Naive B cell (primary cell): ENCODE results near the gene TAS1R3. TPM values are rescaled to one million over a fixed set of nuclear protein-coding genes. Genes with fewer than 3 reads are reported as not detected.

Source experiments
- ATAC-seq, 2 donors: fragments of 150-1000 bp; cut with Tn5 transposase; 2 replicates each; pipeline ENCODE4 v1.10.0; 2021; ENCODE audit warnings: low read depth in 2 of 2, mild to moderate bottlenecking in 2 of 2, moderate library complexity in 2 of 2
- DNase-seq: peaks from one replicate; pipeline ENCODE4 v3.0.0; 2022
- H3K27ac Mint-ChIP-seq, 6 donors: one replicate each; pipeline ENCODE4 v1.8.0; 2020 to 2022; ENCODE audit warnings: mild to moderate bottlenecking in 6 of 6, mixed read lengths in 6 of 6, moderate library complexity in 5 of 6, inconsistent platforms in 2 of 6
- H3K27me3 Mint-ChIP-seq, 3 donors: one replicate each; pipeline ENCODE4 v1.8.0; 2021 to 2022; ENCODE audit warnings: mixed read lengths in 3 of 3, mild to moderate bottlenecking in 1 of 3
- H3K36me3 Mint-ChIP-seq, 2 donors: one replicate each; pipeline ENCODE4 v1.8.0; 2020 to 2022; ENCODE audit warnings: mixed read lengths in 2 of 2, inconsistent platforms in 1 of 2, mild to moderate bottlenecking in 1 of 2
- H3K4me1 Mint-ChIP-seq, 3 donors: one replicate each; pipeline ENCODE4 v1.8.0; 2020 to 2022; ENCODE audit warnings: mixed read lengths in 3 of 3, inconsistent platforms in 1 of 3, mild to moderate bottlenecking in 1 of 3, moderate library complexity in 1 of 3
- H3K4me3 Mint-ChIP-seq, 8 donors: one replicate each; pipeline ENCODE4 v1.8.0; 2020 to 2022; ENCODE audit warnings: mild to moderate bottlenecking in 8 of 8, mixed read lengths in 8 of 8, moderate library complexity in 8 of 8, inconsistent platforms in 2 of 8
- H3K9me3 Mint-ChIP-seq, 7 donors: one replicate each; pipeline ENCODE4 v1.8.0; 2020 to 2022; ENCODE audit warnings: mixed read lengths in 7 of 7, mild to moderate bottlenecking in 5 of 7, inconsistent platforms in 2 of 7, moderate library complexity in 1 of 7
- polyA plus RNA-seq, 6 donors: library from polyadenylated mRNA; unstranded; fragments of 300-500 nt; fragmentation: Illumina TruSeq; gene quantifications; one replicate each; pipeline ENCODE4 v1.2.3, GENCODE V29; 2021; ENCODE audit warnings: low read depth in 6 of 6

The TAS1R3 gene
- polyA plus RNA-seq, 6 donors from 2014 or later: 0.28 to 0.44 (median 0.31) TPM; not detected in 3

DNA sequence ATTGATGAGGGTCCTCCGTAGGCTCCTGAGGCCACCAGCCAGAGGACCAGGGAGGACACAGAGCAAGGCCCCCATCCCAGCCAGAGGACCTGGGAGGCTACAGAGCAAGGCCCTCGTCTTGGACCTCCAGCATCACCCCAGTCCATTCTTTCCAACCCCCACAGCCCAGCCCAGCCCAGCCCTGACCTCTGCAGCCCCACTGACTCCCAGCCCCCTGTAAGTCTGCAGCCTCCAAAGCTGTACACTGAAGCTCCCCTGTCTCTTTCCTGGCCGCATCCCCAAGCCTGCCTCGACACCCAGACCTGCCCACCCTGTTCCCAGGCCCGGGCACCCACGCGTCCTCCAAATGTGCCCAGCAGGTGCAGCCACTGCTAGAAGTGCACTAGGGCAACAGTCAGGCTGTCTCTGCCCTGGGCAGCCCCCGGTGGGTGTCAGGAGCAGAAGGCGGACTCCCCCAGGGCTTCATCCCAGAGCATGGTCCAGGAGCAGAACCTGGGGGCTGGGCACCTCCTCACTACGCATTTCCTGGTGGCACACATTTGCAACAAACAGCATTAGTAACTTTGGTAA is 16.0 kb downstream of the TAS1R3 start:
- no peaks in the 10 kb centered on the region for H3K36me3 Mint-ChIP-seq
- DNase-seq: no peak
- H3K4me3 Mint-ChIP-seq: peak overlapping the region in 7 of 8 donors; percentile 49 to 86 (median 76)
- peaks cover 6 to 19% (median 14%) of the 10 kb centered on the region in 3 donors for H3K4me1 Mint-ChIP-seq
- peaks cover 0 to 2% (median 0%) of the 10 kb centered on the region in 3 donors for H3K27me3 Mint-ChIP-seq
- H3K9me3 Mint-ChIP-seq: no peaks in the 10 kb centered on the region
- ATAC-seq: no peak
- peak overlapping the region in 1 of 6 donors; percentile 64 for H3K27ac Mint-ChIP-seq

DNA sequence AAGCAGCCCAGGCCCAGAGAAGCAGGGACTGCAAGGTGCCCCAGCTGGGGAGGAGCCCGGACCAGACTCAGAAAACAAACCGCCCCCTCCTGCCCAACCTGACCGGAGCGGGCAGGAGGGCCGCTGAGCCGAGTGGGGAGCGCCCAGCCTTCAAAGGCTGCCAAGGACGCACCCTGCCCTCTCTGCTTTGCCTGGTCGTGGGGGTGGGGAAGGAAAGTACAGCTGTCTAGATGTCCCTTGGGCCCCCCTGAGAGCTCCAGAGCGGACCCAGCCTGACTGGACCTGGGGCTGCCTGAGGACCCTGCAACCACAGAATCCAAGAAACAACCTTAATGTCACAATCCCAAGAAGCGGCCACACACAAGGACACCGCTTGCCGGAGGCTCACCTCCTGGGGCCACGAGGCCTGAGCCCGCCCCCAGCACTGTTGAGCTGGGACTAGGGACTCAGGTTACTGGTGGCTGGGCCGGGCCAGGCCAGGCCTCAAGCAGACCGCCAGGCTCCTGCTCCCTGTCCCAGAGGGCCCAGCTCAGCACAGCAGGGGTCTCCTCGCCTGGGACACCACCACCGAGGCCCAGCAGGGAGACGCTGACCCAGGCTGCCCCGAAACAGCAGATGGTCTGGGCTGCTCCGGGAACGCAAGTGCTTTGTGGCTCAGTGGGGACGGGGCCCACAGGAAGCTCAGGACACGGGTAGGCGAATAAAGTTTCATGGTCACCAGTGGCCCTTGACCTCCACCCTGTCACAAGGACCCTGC is 16.8 kb downstream of the TAS1R3 start:
- no peak for DNase-seq
- Mint-ChIP-seq H3K4me1 (peaks cover 13 to 26% (median 21%) of the 10 kb centered on the region in 3 donors), H3K27ac (peak overlapping the region in 4 of 6 donors; percentile 32 to 78 (median 52)), H3K4me3 (peak overlapping the region; percentile 74 to 90 (median 78)), H3K36me3 (no peaks in the 10 kb centered on the region), H3K27me3 (peaks cover 6 to 9% (median 6%) of the 10 kb centered on the region in 3 donors), H3K9me3 (no peaks in the 10 kb centered on the region)
- ATAC-seq: no peak

DNA sequence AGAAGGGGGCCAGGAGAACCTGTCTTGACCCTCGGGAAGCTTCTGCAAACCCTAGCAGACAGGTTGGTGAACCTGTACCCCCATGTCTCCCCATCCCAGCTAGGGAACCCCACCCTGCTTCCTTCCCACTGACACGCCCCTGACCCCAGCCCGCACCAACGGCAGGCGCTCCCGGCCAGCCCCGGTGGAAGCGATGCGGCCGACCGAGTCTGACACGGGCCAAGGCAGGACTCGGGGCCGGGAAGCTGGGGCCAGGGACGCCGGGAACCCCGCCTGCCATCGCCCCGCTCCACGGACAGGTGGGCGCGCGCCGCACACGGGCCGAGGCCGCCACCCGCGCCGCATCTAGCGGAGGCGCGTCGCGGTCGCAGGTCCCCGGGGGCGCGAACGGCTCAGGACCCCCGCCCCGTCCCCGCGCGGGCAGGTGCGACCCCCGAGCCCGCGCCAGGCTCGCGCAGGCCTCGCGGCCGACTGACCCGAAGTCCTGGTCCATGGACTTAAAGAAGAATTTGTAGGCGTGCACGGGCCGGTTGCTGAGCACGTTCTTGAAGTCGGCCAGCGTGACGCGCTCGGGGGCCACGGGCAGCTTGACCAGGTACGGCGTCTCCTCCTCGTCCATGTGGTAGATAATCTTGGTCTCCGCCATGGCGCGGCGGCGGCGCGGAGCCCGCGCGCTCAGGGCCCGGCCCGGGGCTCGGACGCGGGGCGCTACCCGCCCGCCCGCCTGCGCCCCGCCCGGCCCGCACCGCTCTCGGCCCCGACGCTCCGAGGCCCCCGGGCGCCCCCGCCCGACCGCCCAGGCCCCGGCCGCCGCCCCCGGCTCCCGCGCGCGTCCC is 17.6 kb downstream of the TAS1R3 start:
- DNase-seq: no peak
- Mint-ChIP-seq H3K4me3 (peak overlapping the region; percentile 74 to 90 (median 78)), H3K27me3 (peaks cover 8 to 17% (median 11%) of the 10 kb centered on the region in 3 donors)

DNA sequence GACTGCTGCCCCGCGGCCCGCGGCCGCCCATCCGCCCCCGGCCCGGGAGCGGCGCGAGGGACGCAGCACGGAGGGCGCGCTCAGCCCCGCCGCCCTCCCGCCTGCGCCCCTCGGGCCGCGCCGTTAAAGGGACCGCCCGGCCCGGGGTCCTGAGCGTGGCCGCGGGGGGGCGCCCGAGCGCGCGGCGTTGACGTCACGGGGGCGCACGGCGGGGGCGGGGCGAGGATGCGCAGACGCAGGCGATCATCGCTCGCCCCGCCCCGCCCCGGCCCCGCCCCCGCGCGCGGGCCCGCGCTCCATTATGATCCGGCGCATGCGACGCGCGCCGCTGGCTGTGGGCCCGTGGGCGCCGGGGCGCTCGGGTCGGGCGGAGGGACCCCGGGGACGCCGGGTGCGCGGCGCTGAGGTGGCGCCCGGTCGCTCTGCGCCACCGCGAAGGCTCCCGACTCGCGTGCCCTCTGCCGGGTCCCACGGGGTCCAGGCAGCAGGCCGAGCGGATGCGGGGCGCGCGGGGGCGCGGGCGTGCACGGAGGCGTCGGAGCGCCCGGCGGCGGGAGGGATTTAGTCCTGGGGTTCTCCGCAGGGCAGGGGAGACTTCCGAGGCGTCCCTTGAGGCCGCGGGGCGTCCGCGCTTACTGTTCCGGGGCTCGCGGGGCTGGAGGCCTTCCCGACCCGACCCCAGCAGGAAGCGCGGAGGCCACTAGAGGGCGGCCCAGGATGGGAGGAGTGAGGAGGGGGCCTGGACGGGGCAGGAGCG is 18.4 kb downstream of the TAS1R3 start, which contains the start of gene DVL1:
TSS of gene DVL1 (minus strand) at position 163 of the 757 bp plus-strand sequence. CDS start 353 bp downstream, outside the sequence.
- Mint-ChIP-seq H3K4me1 (peaks cover 19 to 36% (median 27%) of the 10 kb centered on the region in 3 donors), H3K9me3 (no peaks in the 10 kb centered on the region), H3K4me3 (peak within 1 kb of the TSS; percentile 74 to 90 (median 78)), H3K27me3 (peaks cover 8 to 25% (median 11%) of the 10 kb centered on the region in 3 donors), H3K36me3 (no peaks in the 10 kb centered on the region), H3K27ac (peak within 1 kb of the TSS in 5 of 6 donors; percentile 32 to 78 (median 56))
- peak; percentile 79 to 83 for ATAC-seq
- DNase-seq: peak; percentile 77

More for the DNA sequence above, 17.6 kb downstream of the TAS1R3 start:
- peaks cover 16 to 30% (median 27%) of the 10 kb centered on the region in 3 donors for H3K4me1 Mint-ChIP-seq
- H3K36me3 Mint-ChIP-seq: no peaks in the 10 kb centered on the region
- peak overlapping the region in 5 of 6 donors; percentile 32 to 78 (median 56) for H3K27ac Mint-ChIP-seq
- H3K9me3 Mint-ChIP-seq: no peaks in the 10 kb centered on the region
- peak; percentile 36 to 42 for ATAC-seq

DNA sequence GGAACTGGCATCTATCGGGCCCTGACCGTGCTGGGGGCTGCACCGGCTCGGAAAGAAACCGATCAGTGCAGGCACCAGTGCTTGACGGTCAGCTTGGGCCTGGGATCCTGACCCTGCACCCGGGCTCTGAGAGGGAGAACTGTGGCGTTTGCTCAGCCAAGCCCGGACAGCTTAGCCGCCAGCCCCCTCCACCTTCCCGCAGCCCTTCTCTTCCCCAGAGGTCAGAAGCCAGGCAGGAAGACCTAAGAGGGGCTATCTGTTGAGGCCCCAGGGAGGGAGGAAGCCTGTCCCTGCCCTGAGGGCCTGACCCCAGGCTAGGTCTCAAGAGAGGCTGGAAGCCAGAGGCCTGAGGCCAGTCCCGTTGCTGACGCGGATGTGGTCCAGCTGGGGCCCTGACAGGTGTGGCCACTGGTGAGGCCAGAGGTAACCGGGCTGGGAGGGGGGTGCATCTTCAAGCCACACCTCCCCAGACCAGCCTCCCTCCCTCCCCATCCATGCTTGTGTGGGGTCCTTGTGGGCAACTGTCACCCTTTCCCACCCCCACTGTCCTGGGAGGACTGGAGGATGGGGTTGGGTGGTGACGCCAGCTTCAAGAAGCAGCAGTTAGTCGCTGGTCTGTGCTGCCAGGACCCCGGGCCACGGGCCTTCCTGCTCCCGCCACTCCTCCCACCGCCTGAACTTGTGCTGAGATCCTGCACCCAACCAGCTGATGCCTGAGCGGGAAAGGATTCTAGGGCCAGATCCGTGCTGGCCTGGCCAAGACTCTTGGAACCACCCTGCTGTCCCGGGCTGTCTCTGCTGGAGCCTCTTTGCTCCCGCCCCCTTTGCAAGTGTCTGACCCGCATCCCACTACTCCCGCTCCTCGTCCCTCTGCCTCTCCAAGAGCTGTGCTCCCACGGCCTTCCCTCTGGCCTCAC is 20.7 kb downstream of the TAS1R3 start:
- Mint-ChIP-seq H3K27me3 (peaks cover 8 to 25% (median 11%) of the 10 kb centered on the region in 3 donors), H3K27ac (peak overlapping the region in 5 of 6 donors; percentile 6 to 87 (median 78)), H3K4me1 (peaks cover 20 to 41% (median 25%) of the 10 kb centered on the region in 3 donors), H3K9me3 (no peaks in the 10 kb centered on the region), H3K36me3 (no peaks in the 10 kb centered on the region), H3K4me3 (peak overlapping the region; percentile 65 to 87 (median 74))
- DNase-seq (no peak), ATAC-seq (no peak)

DNA sequence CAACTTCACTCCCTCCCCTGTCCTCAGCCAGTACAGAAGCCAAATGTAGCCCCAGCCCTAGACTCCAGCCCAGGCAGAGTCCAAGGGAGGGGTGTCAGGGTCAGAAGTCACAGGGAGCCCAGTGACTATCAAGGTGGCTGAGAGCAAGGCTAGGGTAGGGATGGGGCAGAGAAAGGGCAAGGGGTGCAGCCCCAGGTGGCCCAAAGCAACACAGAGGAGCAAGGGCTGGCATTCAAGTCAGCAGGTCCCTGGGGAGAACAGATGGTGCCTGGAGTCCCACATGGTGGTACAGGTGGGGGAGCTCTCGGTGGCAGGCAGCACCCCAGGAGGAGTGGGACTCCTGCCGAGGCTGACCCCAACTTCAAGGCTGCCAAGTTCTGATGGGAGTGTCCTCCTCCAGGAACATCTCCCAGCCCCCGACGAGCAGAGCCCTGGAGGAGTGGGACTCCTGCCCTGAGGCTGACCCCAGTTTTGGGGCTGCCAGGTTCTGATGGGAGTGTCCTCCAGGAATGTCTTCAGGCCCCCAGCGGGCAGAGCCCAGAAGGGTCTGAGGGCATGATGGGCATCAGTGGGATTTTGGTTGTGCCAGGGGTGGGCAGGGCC is 21.8 kb downstream of the TAS1R3 start:
- H3K9me3 Mint-ChIP-seq: no peaks in the 10 kb centered on the region
- peaks cover 18 to 36% (median 19%) of the 10 kb centered on the region in 3 donors for H3K4me1 Mint-ChIP-seq
- peak overlapping the region; percentile 22 to 87 (median 70) for H3K4me3 Mint-ChIP-seq
- peak in 1 of 2 donors; percentile 16 for ATAC-seq
- H3K27me3 Mint-ChIP-seq: peaks cover 8 to 37% (median 21%) of the 10 kb centered on the region in 3 donors
- H3K27ac Mint-ChIP-seq: peak overlapping the region in 1 of 6 donors; percentile 56
- no peaks in the 10 kb centered on the region for H3K36me3 Mint-ChIP-seq
- DNase-seq: peak; percentile 29

DNA sequence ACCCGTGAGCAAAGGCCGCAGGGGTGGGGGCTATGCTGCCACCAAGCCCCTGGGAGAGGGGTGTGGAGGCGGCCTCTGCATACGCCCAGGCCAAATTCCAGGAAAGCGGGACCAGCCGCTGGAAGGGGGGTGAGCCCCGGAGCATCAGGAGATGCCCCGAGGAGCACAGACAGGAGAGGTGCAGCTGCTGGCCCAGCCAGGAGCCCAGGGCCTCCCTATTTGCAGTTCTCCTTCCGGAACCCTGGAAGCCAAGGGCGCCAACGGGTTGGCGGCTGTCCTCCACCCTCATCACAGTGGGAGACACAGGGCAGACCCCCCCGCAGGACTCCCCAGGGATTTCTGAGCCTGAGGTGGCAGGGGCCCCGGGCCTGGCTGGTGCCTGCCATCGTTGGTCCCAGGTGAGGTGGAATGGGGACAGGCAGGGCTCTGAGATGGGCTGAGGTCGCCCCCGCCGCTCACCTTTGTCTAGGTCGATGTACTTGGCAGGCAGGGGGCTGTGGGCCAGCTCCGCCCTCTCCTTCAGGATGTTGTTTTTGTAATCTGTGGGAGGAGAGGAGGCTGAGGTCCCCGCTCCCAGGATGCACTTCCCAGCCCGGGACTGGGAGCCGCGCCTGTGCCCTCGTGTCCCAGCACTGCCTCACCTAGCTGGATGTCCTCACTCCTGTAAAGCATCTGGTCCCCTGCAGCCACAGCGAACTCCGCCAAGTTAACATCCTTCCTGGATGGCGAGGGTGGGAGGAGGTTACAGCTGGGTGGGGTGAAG is 22.5 kb downstream of the TAS1R3 start:
- DNase-seq (no peak), ATAC-seq (no peak)
- Mint-ChIP-seq H3K36me3 (no peaks in the 10 kb centered on the region), H3K27ac (peak overlapping the region in 2 of 6 donors; percentile 32 to 56), H3K27me3 (peaks cover 8 to 43% (median 28%) of the 10 kb centered on the region in 3 donors), H3K4me3 (peak overlapping the region in 6 of 8 donors; percentile 8 to 71 (median 28)), H3K9me3 (no peaks in the 10 kb centered on the region), H3K4me1 (peaks cover 16 to 30% (median 19%) of the 10 kb centered on the region in 3 donors)

DNA sequence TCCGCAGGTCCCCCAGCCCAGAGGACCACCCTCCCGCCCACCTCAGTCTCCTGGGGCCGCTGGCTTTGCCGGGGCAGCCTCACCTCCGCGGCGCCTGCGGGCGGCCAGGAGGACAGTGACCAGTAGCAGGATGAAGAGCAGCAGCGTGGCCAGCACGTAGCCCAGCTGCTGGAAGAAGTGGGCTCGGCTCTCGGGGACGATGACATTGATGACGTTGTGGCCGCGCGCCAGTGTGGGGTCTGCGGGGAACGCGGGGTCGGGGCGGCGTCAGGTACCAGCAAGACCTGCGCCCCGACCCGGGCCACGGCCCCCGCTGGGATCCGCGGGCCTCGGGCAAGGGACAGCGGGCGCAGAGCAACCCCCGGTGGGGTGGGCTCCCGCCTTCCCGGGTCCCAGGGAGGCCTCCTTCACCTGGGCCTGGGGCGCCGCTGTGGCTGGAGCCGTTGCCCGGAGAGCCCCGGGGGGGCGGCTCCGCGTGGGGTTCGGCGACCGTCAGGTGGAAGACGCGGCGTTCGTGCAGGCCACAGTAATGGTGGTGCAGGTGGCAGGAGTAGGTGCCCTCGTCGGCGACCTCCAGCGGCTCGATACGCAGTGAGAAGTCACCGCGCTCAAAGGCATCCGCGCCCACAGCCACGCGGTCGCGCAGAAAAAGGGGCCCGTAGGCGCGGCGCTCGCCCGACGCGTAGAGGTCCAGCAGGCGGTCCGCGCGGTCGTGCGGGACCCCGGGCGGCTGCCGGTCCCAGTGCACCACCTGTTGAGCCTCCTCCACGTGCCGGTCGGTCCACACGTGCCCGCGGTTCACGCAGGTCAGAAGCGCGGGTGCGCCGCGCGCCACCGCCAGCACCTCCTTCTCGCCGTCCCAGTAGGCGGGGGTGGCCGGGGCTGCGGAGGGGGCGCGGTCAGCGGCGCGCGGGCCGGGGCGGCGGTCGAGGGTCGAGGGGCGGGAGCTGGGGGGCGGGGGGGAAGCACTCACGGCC is 23.5 kb downstream of the TAS1R3 start:
- H3K36me3 Mint-ChIP-seq: no peaks in the 10 kb centered on the region
- peaks cover 15 to 53% (median 38%) of the 10 kb centered on the region in 3 donors for H3K27me3 Mint-ChIP-seq
- ATAC-seq: peak in 1 of 2 donors; percentile 15
- H3K27ac Mint-ChIP-seq: peak overlapping the region in 1 of 6 donors; percentile 89
- H3K9me3 Mint-ChIP-seq: no peaks in the 10 kb centered on the region
- DNase-seq: no peak
- H3K4me1 Mint-ChIP-seq: peaks cover 20 to 36% (median 23%) of the 10 kb centered on the region in 3 donors
- peak overlapping the region in 6 of 8 donors; percentile 5 to 66 (median 40) for H3K4me3 Mint-ChIP-seq

DNA sequence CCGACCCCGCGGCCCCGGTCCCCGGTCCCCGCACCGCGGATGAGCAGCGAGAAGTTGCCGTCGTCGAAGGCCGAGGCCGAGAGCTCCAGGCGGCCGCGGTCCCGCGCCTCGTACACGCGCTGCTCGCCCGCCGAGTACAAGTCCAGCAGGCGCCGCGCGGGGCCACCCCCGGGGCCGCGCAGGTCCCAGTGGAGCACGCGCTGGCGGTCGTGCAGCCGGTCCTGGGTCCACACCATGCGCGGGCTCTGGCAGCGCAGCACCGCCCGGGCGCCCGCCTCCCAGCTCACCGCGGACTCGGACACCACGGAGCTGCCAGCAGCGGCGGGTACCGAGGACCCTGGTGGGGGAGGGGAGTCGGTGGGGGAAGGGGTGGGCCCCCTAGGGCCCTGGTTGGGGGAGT is 24.3 kb downstream of the TAS1R3 start:
- DNase-seq: no peak
- Mint-ChIP-seq H3K27ac (no peak overlapping the region), H3K4me3 (no peak overlapping the region), H3K9me3 (no peaks in the 10 kb centered on the region), H3K4me1 (peaks cover 20 to 36% (median 23%) of the 10 kb centered on the region in 3 donors), H3K27me3 (peaks cover 15 to 58% (median 42%) of the 10 kb centered on the region in 3 donors), H3K36me3 (no peaks in the 10 kb centered on the region)
- ATAC-seq: no peak
